A549 treated with Mapracorat at 1 μM for 4 hours (cell line): Measurements from ENCODE around the gene PTH. TPM values are rescaled to one million over a fixed set of nuclear protein-coding genes. Genes with fewer than 3 reads are reported as not detected.

Experiments
- total RNA-seq: library from RNA; stranded (reverse); fragments of 200-300 nt; extraction: Qiagen RNA extraction; gene quantifications from 5 replicates; pipeline ENCODE4 v1.2.3, GENCODE V29; 2022

Gene PTH
- not detected in 5 replicates for total RNA-seq

DNA sequence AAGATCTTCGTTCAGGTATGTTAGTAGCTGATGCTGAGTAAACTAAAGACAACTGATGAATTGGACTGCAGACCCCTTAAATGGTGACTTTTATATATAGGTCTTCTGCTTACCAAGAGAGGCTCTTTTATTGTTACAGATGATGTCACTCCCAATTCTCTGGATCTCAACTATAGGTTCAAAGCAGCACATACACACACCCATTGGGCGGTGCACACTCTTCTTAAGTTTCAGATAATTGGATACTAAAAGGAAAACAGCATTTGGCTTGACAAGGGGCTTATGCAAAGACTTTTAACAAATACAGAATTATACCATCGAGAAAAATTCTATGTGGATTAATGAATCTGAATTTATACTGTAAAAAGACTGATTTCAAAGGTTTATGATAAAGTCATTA is at the start of gene PTH:
Gene PTH, minus strand, starts transcription at position 69 of the 400 bp plus-strand sequence. CDS start 3,142 bp downstream, outside the sequence.

DNA sequence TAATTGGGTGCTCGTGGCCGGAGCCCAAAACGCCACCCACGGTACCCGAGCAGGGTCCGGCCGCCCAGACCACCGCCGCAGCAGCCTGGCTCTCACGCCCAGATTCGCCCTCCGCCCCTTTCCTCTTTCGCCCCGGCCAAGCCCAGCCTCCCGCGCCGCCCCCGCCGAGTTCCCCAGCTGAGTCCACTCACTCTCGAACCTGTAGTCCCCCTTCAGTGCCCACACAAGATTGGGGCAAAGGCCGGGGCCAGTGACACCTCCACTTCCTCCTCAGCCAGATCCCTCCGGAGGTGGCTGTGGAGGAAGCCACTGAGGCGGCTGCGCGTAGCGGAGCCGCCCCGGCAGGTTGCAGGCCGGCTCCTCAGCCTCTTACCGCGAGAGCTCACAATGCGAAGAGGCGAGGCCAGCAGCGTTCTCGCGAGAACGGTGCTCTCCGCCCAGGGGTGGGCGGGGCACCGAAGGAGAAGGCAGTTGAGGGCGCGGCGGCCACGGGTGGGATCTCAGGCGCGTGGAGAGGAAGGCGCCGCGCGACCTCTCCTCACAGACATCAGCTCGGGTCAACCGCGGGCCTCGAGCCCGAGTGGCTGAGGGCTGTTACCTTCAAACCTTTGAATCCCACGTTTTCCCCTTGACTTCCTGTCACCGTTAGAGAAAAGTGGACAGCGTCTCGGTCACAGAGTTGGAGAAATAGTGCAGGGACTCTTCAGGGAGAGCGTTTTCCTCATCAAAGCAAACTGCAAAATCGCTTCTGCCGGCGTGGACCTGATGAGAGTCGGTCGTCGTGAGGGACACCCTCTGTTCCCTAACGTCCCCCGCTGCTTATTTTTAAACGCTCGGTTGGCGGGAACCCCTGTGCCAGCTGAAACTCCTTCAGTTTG is 32.7 kb downstream of the PTH start, which contains the start of gene BTBD10:
Gene BTBD10, minus strand, starts transcription at position 322 of the 878 bp plus-strand sequence. CDS start 18,098 bp downstream, outside the sequence.

Other genes starting within 250 kb of the PTH start
- gene BMAL1, start 218.2 kb downstream of the PTH start, total RNA-seq, result 6.8 to 9.1 TPM (median 7.2 TPM) in 5 replicates
- gene BTBD10, start 32.8 kb downstream of the PTH start, total RNA-seq, result 37.6 to 51.1 TPM (median 42.8 TPM) in 5 replicates
- 42.3 to 62.2 TPM (median 61.1 TPM) in 5 replicates for gene FAR1, start 172.7 kb upstream of the PTH start, total RNA-seq